Measurements from ENCODE around the gene TFCP2. TPM values are rescaled to one million over a fixed set of nuclear protein-coding genes. Genes with fewer than 3 reads are reported as not detected.

Gene TFCP2
- total RNA-seq, 4 donors from 2014 or later, result 15.0 to 24.2 (median 18.8) TPM

DNA sequence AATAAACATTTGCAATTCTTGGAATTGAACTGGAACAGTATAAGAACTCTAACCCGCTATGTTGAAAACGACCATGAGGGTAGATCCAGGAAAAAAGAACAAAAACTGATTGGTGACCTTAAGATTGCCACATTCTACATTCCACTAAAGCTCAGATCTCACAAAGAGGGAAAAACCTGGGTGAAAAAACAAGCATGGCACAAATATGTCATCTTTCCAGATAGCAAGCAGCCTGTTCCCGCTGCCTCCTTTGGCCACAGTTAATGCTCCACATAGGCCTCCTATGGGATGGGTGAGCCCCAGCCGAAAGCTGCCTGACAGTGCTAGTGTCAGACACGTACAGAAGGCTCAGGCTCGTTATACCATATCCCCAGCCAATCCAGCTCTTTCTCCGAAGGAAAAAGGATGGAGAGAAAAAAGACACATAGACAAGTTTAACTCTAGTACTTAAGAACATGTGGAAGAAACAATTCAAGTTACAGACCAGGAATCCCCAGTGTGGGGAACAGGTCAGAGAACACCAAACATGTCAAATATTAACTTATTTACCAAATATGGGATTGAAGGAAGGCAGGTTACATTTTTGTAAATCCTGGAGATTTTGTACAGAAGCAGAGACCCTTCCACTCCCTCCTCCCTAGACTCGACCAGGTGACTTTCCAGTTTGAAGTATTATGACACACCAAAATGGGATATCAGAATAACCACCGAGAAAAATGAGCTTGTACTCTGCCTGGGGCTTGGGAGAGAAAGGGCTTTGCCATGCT, 110.1 kb downstream of the TFCP2 start:
- Histone ChIP-seq H3K4me1 (no peaks in the 10 kb centered on the region), H3K4me3 (no peak overlapping the region), H3K9me3 (no peaks in the 10 kb centered on the region), H3K27me3 (no peaks in the 10 kb centered on the region), H3K27ac (no peak overlapping the region), H3K36me3 (peaks cover 94% of the 10 kb centered on the region)
- WGBS, result 70% methylated on average over 9 of the region's 9 CpGs
- no peak for TF ChIP-seq EP300 (IDR thresholded peaks at IDR 0.05)
- no peak for TF ChIP-seq POLR2A (IDR thresholded peaks at IDR 0.05)
- TF ChIP-seq POLR2AphosphoS5 (IDR thresholded peaks at IDR 0.05), result no peak
- TF ChIP-seq, protein P1, sequence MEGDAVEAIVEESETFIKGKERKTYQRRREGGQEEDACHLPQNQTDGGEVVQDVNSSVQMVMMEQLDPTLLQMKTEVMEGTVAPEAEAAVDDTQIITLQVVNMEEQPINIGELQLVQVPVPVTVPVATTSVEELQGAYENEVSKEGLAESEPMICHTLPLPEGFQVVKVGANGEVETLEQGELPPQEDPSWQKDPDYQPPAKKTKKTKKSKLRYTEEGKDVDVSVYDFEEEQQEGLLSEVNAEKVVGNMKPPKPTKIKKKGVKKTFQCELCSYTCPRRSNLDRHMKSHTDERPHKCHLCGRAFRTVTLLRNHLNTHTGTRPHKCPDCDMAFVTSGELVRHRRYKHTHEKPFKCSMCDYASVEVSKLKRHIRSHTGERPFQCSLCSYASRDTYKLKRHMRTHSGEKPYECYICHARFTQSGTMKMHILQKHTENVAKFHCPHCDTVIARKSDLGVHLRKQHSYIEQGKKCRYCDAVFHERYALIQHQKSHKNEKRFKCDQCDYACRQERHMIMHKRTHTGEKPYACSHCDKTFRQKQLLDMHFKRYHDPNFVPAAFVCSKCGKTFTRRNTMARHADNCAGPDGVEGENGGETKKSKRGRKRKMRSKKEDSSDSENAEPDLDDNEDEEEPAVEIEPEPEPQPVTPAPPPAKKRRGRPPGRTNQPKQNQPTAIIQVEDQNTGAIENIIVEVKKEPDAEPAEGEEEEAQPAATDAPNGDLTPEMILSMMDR (IDR thresholded peaks at IDR 0.05), result no peak
- no peak for DNase-seq (ENCODE audit: low spot score in 2 of 2)

GRCh38 chr12:51059086-51059485, 113.8 kb downstream of the TFCP2 start:
- 82% methylated on average over 7 of the region's 7 CpGs for WGBS
- no peaks in the 10 kb centered on the region for H3K4me1 ChIP-seq
- no peaks in the 10 kb centered on the region for H3K27me3 ChIP-seq
- TF ChIP-seq, protein P1 (IDR thresholded peaks at IDR 0.05), result no peak
- no peak for TF ChIP-seq POLR2A (IDR thresholded peaks at IDR 0.05)
- no peak for TF ChIP-seq POLR2AphosphoS5 (IDR thresholded peaks at IDR 0.05)
- no peak for TF ChIP-seq EP300 (IDR thresholded peaks at IDR 0.05)
- H3K4me3 ChIP-seq, result no peak overlapping the region
- peaks cover 94% of the 10 kb centered on the region for H3K36me3 ChIP-seq
- DNase-seq (ENCODE audit: low spot score in 2 of 2), result no peak
- no peaks in the 10 kb centered on the region for H3K9me3 ChIP-seq
- H3K27ac ChIP-seq, result no peak overlapping the region

DNA sequence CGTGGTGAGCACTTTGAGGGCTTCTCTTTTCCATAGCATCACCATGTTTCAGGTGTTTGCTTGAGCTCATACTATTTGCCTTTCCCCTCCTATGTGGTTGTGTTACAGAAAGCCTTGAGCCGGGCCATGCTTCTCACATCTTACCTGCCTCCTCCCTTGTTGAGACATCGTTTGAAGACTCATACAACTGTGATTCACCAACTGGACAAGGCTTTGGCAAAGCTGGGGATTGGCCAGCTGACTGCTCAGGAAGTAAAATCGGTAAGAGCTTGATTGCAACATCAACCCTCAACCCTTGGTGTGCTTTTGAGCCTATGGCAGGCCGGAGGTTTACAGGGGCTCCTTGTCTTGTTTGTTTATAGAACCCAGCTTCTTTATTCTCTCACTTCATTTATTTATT, 116.7 kb downstream of the TFCP2 start:
- Histone ChIP-seq H3K27ac (no peak overlapping the region), H3K9me3 (no peaks in the 10 kb centered on the region), H3K27me3 (no peaks in the 10 kb centered on the region), H3K4me1 (no peaks in the 10 kb centered on the region), H3K36me3 (peaks cover 85% of the 10 kb centered on the region), H3K4me3 (no peak overlapping the region)
- no peak for DNase-seq (ENCODE audit: low spot score in 2 of 2)
- 72% methylated on average over 5 of the region's 5 CpGs for WGBS
- TF ChIP-seq, protein P1 (IDR thresholded peaks at IDR 0.05), result no peak
- TF ChIP-seq POLR2AphosphoS5 (IDR thresholded peaks at IDR 0.05) (no peak), POLR2A (IDR thresholded peaks at IDR 0.05) (no peak), EP300 (IDR thresholded peaks at IDR 0.05) (no peak)

- TF ChIP-seq EP300 (IDR thresholded peaks at IDR 0.05) (no peak), POLR2A (IDR thresholded peaks at IDR 0.05) (no peak), POLR2AphosphoS5 (IDR thresholded peaks at IDR 0.05) (no peak)
- TF ChIP-seq, protein P1 (IDR thresholded peaks at IDR 0.05), result no peak
- Histone ChIP-seq H3K36me3 (peaks cover 85% of the 10 kb centered on the region), H3K9me3 (no peaks in the 10 kb centered on the region), H3K27ac (no peak overlapping the region), H3K4me3 (no peak overlapping the region), H3K27me3 (no peaks in the 10 kb centered on the region), H3K4me1 (peaks cover 2% of the 10 kb centered on the region)
- no peak for DNase-seq (ENCODE audit: low spot score in 2 of 2)
- WGBS, result 69% methylated on average over 2 of the region's 2 CpGs
Measured at GRCh38 chr12:51055060-51055459, 117.9 kb downstream of the TFCP2 start.

- H3K4me1 ChIP-seq, result peaks cover 25% of the 10 kb centered on the region
- no peak overlapping the region for H3K27ac ChIP-seq
- TF ChIP-seq POLR2A (IDR thresholded peaks at IDR 0.05), result no peak
- TF ChIP-seq, protein P1 (IDR thresholded peaks at IDR 0.05), result no peak
- no peak for TF ChIP-seq POLR2AphosphoS5 (IDR thresholded peaks at IDR 0.05)
- no peak for TF ChIP-seq EP300 (IDR thresholded peaks at IDR 0.05)
- H3K36me3 ChIP-seq, result peaks cover 52% of the 10 kb centered on the region
- no peak overlapping the region for H3K4me3 ChIP-seq
- H3K27me3 ChIP-seq, result no peaks in the 10 kb centered on the region
- H3K9me3 ChIP-seq, result no peaks in the 10 kb centered on the region
- DNase-seq (ENCODE audit: low spot score in 2 of 2), result no peak
- WGBS, result 55% methylated on average over 4 of the region's 4 CpGs
Measured at GRCh38 chr12:51051787-51052186, 121.1 kb downstream of the TFCP2 start.

All from suprapubic skin (tissue), 4 donors.